A549 treated with CpdA at 1 μM for 4 hours (cell line): ENCODE results near the gene NSD2. TPM values are rescaled to one million over a fixed set of nuclear protein-coding genes. Genes with fewer than 3 reads are reported as not detected.

Source experiments
- total RNA-seq: library from RNA; stranded (reverse); fragments of 200-300 nt; extraction: Qiagen RNA extraction; gene quantifications from 5 replicates; pipeline ENCODE4 v1.2.3, GENCODE V29; 2022; ENCODE audit warnings: low read depth

The NSD2 gene
- 39.8 to 47.2 TPM (median 44.3 TPM) in 5 replicates for total RNA-seq

DNA sequence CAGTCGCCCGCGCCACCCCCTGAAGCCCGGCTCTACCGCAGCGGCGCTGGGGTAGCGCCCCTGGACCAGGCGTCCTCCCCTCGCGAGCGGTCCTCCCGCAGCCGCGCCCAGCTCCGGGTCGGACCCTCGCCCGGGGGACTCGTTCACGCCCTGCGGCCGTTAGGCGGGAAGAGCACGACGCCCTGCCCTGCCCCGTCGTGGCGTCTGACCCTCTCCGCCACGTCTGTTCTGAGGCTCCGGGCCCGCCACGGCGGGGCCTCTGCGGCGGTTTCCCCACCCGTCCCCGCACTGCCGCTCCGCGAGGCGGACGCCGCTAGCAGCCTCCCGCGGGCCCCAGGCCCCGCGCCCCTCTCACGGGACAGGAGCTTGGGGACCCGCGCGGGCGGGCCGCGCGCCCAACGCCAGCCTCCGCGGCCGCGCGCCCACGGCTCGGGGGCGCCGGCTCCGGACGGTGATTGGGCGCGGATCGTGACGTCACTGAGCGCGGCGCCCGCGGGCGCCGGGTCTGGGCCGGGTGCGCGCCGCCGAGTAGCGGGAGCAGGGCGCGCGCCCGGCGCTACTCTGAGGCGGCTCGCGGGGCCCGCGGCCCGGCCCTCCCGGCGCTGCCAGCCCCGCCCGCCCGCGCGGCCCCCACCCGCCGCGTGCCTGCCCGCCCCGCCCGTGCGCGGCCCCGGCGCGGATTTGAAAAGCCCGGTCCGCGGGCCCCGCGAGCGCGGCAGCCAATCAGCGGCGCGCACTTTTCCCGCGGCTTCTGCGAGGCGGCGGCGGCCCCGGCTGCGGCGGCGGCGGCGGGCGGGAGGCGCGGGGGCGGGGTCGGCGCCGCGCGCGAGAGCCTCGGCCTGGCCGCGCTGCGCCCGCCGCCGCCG is at the start of gene NSD2:
TSS of gene NSD2 (plus strand) at position 816 of the 866 bp plus-strand sequence. CDS start 29,262 bp downstream, outside the sequence.

GRCh38 chr4:1856071-1856942 is 14.9 kb upstream of the NSD2 start, which contains the start of gene LETM1:
Gene LETM1, minus strand, starts transcription at chr4:1856156. Its CDS starts 206 bp downstream, at chr4:1855950.

GRCh38 chr4:2008921-2009650 is 137.9 kb downstream of the NSD2 start, which contains the start of gene NELFA:
Gene NELFA, minus strand, starts transcription at chr4:2008974. Its CDS starts 15 bp downstream, at chr4:2008959.

Other genes with a start within 250 kb of the NSD2 start
- 0.49 to 1.4 TPM (median 1.0 TPM) in 5 replicates for gene FAM53A, start 187.1 kb upstream of the NSD2 start, total RNA-seq
- gene SLBP, start 159.1 kb upstream of the NSD2 start, total RNA-seq = 67.7 to 87.8 TPM (median 74.0 TPM) in 5 replicates
- 15.8 to 26.7 TPM (median 22.5 TPM) in 5 replicates for gene TMEM129, start 150.1 kb upstream of the NSD2 start, total RNA-seq
- 77.7 to 93.8 TPM (median 83.2 TPM) in 5 replicates for gene TACC3, start 149.9 kb upstream of the NSD2 start, total RNA-seq
- 1.1 to 3.0 TPM (median 1.5 TPM) in 5 replicates for gene FGFR3, start 78.1 kb upstream of the NSD2 start, total RNA-seq
- gene LETM1, start 15.2 kb upstream of the NSD2 start, total RNA-seq = 25.4 to 31.2 TPM (median 29.1 TPM) in 5 replicates
- gene NELFA, start 137.6 kb downstream of the NSD2 start, total RNA-seq = 17.4 to 24.2 TPM (median 23.6 TPM) in 5 replicates
- 9.9 to 15.0 TPM (median 13.8 TPM) in 5 replicates for gene NAT8L, start 187.9 kb downstream of the NSD2 start, total RNA-seq